Measurements from ENCODE around the gene LYSMD4.

The LYSMD4 gene

DNA sequence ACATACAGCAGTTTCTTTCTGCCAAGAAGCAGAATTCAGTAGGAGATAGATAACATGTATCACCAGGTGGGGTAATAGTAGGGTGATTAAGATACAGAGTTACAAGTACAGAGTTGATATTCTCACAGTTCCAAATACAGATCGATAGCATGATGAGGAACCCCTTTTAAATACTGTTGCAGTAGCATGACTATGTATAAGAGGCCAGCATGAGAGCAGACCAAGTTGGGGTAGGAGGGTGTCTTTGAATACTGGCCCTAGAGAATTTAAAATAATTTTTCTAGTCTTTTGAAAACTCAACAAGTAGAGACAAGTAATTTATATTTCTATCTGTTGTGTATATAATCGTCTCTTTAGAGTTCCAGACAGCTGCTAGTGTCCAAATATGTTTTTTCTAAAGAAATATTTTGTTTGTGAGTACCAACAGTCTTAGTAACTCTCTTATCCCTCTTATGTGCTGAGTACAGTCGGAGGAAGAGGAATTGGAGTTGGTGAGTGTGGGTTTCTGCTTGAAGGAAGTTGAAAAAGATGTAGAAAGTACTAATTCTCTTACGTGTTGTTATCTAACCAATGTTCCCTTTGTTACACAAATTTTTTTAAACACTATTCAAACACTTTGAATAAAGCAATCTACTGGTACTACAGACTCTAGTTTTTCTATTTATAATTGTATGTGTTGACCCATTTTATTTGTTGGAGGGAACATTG is 30.2 kb downstream of the LYSMD4 start (continued):
- TF ChIP-seq ZNF610 (tag by site-specific recombination; IDR thresholded peaks at IDR 0.05; ENCODE audit: borderline replicate concordance): no peak

- TF ChIP-seq ZNF391 (tag by site-specific recombination; IDR thresholded peaks at IDR 0.05; ENCODE audit: borderline replicate concordance, low read depth): no peak
- TF ChIP-seq ZBTB7A (tag by site-specific recombination; IDR thresholded peaks at IDR 0.05; ENCODE audit: low read depth): no peak
- no peak for TF ChIP-seq ZNF23 (tag by site-specific recombination; IDR thresholded peaks at IDR 0.05; ENCODE audit: borderline replicate concordance)
- no peak for TF ChIP-seq MYNN (tag by site-specific recombination; IDR thresholded peaks at IDR 0.05; ENCODE audit: borderline replicate concordance)
- no peak for TF ChIP-seq REPIN1 (tag by site-specific recombination; IDR thresholded peaks at IDR 0.05; ENCODE audit: low read depth)
- no peak for TF ChIP-seq ZNF837 (tag by site-specific recombination; IDR thresholded peaks at IDR 0.05)
- no peak for TF ChIP-seq ZNF561 (tag by site-specific recombination; IDR thresholded peaks at IDR 0.05; ENCODE audit: borderline replicate concordance)
- no peak for TF ChIP-seq ZNF677 (tag by site-specific recombination; IDR thresholded peaks at IDR 0.05)
- TF ChIP-seq MZF1 (tag by site-specific recombination; IDR thresholded peaks at IDR 0.05; ENCODE audit: borderline replicate concordance): no peak
- no peak for TF ChIP-seq TRIM28 (IDR thresholded peaks at IDR 0.05; ENCODE audit: borderline replicate concordance, low read length)
- no peak for TF ChIP-seq ZNF521 (tag by site-specific recombination; IDR thresholded peaks at IDR 0.05)
- TF ChIP-seq, protein P1, sequence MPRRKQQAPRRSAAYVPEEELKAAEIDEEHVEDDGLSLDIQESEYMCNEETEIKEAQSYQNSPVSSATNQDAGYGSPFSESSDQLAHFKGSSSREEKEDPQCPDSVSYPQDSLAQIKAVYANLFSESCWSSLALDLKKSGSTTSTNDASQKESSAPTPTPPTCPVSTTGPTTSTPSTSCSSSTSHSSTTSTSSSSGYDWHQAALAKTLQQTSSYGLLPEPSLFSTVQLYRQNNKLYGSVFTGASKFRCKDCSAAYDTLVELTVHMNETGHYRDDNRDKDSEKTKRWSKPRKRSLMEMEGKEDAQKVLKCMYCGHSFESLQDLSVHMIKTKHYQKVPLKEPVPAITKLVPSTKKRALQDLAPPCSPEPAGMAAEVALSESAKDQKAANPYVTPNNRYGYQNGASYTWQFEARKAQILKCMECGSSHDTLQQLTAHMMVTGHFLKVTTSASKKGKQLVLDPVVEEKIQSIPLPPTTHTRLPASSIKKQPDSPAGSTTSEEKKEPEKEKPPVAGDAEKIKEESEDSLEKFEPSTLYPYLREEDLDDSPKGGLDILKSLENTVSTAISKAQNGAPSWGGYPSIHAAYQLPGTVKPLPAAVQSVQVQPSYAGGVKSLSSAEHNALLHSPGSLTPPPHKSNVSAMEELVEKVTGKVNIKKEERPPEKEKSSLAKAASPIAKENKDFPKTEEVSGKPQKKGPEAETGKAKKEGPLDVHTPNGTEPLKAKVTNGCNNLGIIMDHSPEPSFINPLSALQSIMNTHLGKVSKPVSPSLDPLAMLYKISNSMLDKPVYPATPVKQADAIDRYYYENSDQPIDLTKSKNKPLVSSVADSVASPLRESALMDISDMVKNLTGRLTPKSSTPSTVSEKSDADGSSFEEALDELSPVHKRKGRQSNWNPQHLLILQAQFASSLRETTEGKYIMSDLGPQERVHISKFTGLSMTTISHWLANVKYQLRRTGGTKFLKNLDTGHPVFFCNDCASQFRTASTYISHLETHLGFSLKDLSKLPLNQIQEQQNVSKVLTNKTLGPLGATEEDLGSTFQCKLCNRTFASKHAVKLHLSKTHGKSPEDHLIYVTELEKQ (tag by site-specific recombination; IDR thresholded peaks at IDR 0.05; ENCODE audit: borderline replicate concordance): no peak
- no peak for TF ChIP-seq ZNF133 (tag by site-specific recombination; IDR thresholded peaks at IDR 0.05)
- TF ChIP-seq ZNF19 (tag by site-specific recombination; IDR thresholded peaks at IDR 0.05; ENCODE audit: low read depth): no peak
- TF ChIP-seq ZNF548 (tag by site-specific recombination; IDR thresholded peaks at IDR 0.05): no peak
- TF ChIP-seq ZNF169 (tag by site-specific recombination; IDR thresholded peaks at IDR 0.05): no peak
- TF ChIP-seq, protein P2, sequence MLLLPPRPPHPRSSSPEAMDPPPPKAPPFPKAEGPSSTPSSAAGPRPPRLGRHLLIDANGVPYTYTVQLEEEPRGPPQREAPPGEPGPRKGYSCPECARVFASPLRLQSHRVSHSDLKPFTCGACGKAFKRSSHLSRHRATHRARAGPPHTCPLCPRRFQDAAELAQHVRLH (tag by site-specific recombination; IDR thresholded peaks at IDR 0.05): no peak
- TF ChIP-seq ZNF221 (tag by site-specific recombination; IDR thresholded peaks at IDR 0.05; ENCODE audit: borderline replicate concordance): no peak
- no peak for TF ChIP-seq PRDM4 (tag by site-specific recombination; IDR thresholded peaks at IDR 0.05)
- TF ChIP-seq WT1 (tag by site-specific recombination; IDR thresholded peaks at IDR 0.05): no peak
- no peaks in the 10 kb centered on the region; the same call in 1 of the 2 replicates for H3K4me1 ChIP-seq (ENCODE audit: control insufficient read depth, insufficient read depth, low read length)
- CTCF ChIA-PET: interaction anchor here (0.6 to 1.5 kb wide), 2 partner anchors 8 to 342 kb away, joined by 4 to 6 read pairs; no protein-coding TSS in a partner anchor
- H3K4me3 ChIP-seq (ENCODE audit: low read depth, low read length): no peak overlapping the region
- peaks cover 26 to 51% of the 10 kb centered on the region in 2 experiments for H3K36me3 ChIP-seq (ENCODE audit: control insufficient read depth in 2 of 2, insufficient read depth in 1 of 2, low read length in 2 of 2)
- no peaks in the 10 kb centered on the region for H3K9me3 ChIP-seq (ENCODE audit: control insufficient read depth, insufficient read depth, low read depth, low read length)
- POLR2A ChIA-PET: interaction anchor here (0.5 kb wide), 1 partner anchor 34 kb away, joined by 4 read pairs; no protein-coding TSS in a partner anchor
- H3K27ac ChIP-seq (ENCODE audit: extremely low read depth, low read depth, low read length): no peak overlapping the region
Measured at GRCh38 chr15:99696096-99696495, 37.1 kb downstream of the LYSMD4 start.

All from HEK293 (cell line).